ENCODE measurements around the gene KANSL1.

KANSL1 gene

GRCh38 chr17:46027048-46027975 lies 165.9 kb downstream of the KANSL1 start:
- H3K27me3 ChIP-seq, result no peaks in the 10 kb centered on the region
- no peak overlapping the region for H3K27ac ChIP-seq
- H3K4me1 ChIP-seq, result no peaks in the 10 kb centered on the region
- H3K4me3 ChIP-seq, result no peak overlapping the region
- H3K9me3 ChIP-seq, result no peaks in the 10 kb centered on the region
- intact Hi-C loops (cut with DNase I; ENCODE audit: low total_unique reads), result no loop called here
- no peak for TF ChIP-seq CTCF (IDR thresholded peaks at IDR 0.05)
- peaks cover 20 to 88% (median 28%) of the 10 kb centered on the region in 3 donors for H3K36me3 ChIP-seq
- DNase-seq, result no peak

DNA sequence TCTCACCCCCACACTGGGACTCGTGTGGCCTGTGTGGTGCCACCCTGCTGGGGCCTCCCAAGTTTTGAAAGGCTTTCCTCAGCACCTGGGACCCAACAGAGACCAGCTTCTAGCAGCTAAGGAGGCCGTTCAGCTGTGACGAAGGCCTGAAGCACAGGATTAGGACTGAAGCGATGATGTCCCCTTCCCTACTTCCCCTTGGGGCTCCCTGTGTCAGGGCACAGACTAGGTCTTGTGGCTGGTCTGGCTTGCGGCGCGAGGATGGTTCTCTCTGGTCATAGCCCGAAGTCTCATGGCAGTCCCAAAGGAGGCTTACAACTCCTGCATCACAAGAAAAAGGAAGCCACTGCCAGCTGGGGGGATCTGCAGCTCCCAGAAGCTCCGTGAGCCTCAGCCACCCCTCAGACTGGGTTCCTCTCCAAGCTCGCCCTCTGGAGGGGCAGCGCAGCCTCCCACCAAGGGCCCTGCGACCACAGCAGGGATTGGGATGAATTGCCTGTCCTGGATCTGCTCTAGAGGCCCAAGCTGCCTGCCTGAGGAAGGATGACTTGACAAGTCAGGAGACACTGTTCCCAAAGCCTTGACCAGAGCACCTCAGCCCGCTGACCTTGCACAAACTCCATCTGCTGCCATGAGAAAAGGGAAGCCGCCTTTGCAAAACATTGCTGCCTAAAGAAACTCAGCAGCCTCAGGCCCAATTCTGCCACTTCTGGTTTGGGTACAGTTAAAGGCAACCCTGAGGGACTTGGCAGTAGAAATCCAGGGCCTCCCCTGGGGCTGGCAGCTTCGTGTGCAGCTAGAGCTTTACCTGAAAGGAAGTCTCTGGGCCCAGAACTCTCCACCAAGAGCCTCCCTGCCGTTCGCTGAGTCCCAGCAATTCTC lies 166.8 kb downstream of the KANSL1 start:
- Histone ChIP-seq H3K36me3 (peaks cover 13 to 80% (median 19%) of the 10 kb centered on the region in 3 donors), H3K9me3 (no peaks in the 10 kb centered on the region), H3K4me1 (no peaks in the 10 kb centered on the region), H3K27me3 (no peaks in the 10 kb centered on the region), H3K27ac (no peak overlapping the region), H3K4me3 (no peak overlapping the region)
- DNase-seq, result peak in 1 of 2 donors; percentile 51
- no peak for TF ChIP-seq CTCF (IDR thresholded peaks at IDR 0.05)
- intact Hi-C loops (cut with DNase I; ENCODE audit: low total_unique reads), result no loop called here

DNA sequence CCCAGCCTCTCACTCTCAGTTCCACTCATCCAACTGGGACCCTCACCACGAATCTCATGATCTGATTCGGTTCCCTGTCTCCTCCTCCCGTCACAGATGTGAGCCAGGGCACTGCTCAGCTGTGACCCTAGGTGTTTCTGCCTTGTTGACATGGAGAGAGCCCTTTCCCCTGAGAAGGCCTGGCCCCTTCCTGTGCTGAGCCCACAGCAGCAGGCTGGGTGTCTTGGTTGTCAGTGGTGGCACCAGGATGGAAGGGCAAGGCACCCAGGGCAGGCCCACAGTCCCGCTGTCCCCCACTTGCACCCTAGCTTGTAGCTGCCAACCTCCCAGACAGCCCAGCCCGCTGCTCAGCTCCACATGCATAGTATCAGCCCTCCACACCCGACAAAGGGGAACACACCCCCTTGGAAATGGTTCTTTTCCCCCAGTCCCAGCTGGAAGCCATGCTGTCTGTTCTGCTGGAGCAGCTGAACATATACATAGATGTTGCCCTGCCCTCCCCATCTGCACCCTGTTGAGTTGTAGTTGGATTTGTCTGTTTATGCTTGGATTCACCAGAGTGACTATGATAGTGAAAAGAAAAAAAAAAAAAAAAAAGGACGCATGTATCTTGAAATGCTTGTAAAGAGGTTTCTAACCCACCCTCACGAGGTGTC lies 167.6 kb downstream of the KANSL1 start:
- Histone ChIP-seq H3K4me3 (no peak overlapping the region), H3K27ac (no peak overlapping the region), H3K27me3 (no peaks in the 10 kb centered on the region), H3K36me3 (peaks cover 5 to 72% (median 11%) of the 10 kb centered on the region in 3 donors), H3K9me3 (no peaks in the 10 kb centered on the region), H3K4me1 (no peaks in the 10 kb centered on the region)
- TF ChIP-seq CTCF (IDR thresholded peaks at IDR 0.05), result no peak
- intact Hi-C loops (cut with DNase I; ENCODE audit: low total_unique reads), result no loop called here
- DNase-seq, result no peak

- Histone ChIP-seq H3K36me3 (peaks cover 0 to 66% (median 8%) of the 10 kb centered on the region in 3 donors), H3K27me3 (no peaks in the 10 kb centered on the region), H3K9me3 (no peaks in the 10 kb centered on the region), H3K4me1 (no peaks in the 10 kb centered on the region), H3K27ac (no peak overlapping the region), H3K4me3 (no peak overlapping the region)
- TF ChIP-seq CTCF (IDR thresholded peaks at IDR 0.05), result no peak
- intact Hi-C loops (cut with DNase I; ENCODE audit: low total_unique reads), result no loop called here
- DNase-seq, result no peak
Measured at GRCh38 chr17:46025060-46025459, 168.2 kb downstream of the KANSL1 start.

- no peak overlapping the region for H3K4me3 ChIP-seq
- H3K9me3 ChIP-seq, result no peaks in the 10 kb centered on the region
- no peaks in the 10 kb centered on the region for H3K4me1 ChIP-seq
- H3K27me3 ChIP-seq, result no peaks in the 10 kb centered on the region
- no peak for TF ChIP-seq CTCF (IDR thresholded peaks at IDR 0.05)
- no peak for DNase-seq
- intact Hi-C loops (cut with DNase I; ENCODE audit: low total_unique reads), result no loop called here
- H3K36me3 ChIP-seq, result peaks cover 0 to 64% (median 8%) of the 10 kb centered on the region in 3 donors
- H3K27ac ChIP-seq, result no peak overlapping the region
Measured at GRCh38 chr17:46024590-46024989, 168.6 kb downstream of the KANSL1 start.

Measured in tibial artery (tissue), 4 donors.